HG02763 (cell line): Measurements from ENCODE around the gene TFDP1.
"Not testable (repeated sequence)": the region's sequence is repeated elsewhere in the genome, so short reads cannot be mapped to it uniquely, and the experiment has no call there.

Experiments used
- ATAC-seq: cut with Tn5 transposase; IDR thresholded peaks from one replicate; pipeline ENCODE4 v1.9.1; 2021; ENCODE audit warnings: mild to moderate bottlenecking, moderate library complexity; ENCODE audit not compliant: unreplicated experiment

TFDP1 gene

GRCh38 chr13:113613789-113614379 lies 29.3 kb downstream of the TFDP1 start:
- ATAC-seq: no peak

DNA sequence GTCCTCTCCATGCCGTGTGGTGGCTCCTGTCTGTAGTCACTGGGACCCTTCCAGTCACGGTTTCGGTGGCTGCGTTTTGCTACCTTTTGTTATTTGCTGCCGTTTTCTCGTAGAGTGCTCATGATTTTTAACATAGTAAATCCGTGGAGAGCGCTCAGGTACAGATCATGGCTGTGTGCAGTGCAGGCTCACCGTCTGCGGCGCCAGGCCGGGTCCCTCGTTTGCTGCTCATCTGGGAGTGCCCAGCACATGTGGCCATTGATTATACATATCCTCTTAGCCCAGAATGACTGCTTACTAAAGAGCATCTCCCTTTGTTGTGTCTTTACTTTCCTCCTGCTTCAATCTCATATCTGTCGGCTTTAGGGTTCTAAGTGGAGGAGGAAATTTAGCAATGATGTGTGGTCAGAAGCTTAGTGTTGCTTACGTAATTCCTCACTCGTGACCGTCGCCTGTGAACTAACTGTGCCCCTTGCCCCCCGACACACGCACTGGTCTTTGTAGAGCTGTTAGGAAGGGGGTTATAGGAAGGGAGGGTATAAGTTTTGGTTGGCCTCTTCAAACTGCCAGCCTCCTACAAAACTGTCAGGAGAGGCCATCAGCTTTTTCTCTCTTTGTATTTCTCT lies 31.8 kb downstream of the TFDP1 start:
- ATAC-seq: no peak

DNA sequence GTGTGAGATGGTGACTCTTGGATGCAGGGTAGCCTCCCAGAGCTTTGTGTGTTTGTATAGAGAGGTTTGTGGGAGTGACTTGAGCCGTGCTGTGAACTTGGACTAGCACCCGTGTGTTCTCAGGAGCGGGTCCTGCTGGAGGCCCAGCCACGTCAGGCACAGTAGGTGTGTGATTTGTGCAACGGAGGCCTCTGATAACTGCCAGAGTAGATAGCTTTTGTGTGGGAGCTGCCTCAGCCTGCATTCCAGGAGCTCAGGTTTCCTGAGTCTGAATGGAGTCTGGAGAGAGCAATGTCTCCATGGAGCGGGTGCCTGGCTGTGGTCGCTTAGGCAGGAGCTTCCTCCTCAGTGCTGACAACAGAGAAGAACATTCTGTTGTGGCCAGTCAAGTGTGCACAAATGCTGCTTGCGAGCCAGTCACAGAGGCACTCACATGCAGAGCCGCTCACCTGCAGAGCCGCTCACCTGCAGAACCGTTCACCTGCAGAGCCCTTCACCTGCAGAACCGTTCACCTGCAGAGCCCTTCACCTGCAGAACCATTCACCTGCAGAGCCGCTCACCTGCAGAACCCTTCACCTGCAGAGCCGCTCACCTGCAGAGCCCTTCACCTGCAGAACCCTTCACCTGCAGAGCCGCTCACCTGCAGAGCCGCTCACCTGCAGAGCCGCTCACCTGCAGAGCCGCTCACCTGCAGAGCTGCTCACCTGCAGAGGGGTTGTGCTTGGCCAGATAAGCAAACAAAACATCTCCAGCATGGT lies 32.6 kb downstream of the TFDP1 start:
- ATAC-seq: no peak

DNA sequence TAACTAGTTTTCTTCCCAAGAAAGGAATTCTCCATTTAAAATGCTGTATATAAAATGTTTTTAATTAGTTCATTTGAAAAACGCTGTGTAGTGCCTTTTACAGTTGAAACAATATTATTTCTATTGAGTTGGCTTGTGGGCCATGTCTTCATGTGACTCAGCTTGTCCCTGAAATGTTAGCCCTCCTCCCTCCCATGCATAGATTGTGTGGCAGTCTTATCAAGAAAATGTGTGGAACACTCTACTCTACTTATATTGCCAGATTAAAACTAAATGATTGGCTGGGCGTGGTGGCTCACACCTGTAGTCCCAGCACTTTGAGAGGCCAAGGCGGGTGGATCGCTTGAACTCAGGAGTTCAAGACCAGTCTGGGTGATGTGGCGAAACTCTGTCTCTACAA lies 33.4 kb downstream of the TFDP1 start:
- ATAC-seq: no peak

DNA sequence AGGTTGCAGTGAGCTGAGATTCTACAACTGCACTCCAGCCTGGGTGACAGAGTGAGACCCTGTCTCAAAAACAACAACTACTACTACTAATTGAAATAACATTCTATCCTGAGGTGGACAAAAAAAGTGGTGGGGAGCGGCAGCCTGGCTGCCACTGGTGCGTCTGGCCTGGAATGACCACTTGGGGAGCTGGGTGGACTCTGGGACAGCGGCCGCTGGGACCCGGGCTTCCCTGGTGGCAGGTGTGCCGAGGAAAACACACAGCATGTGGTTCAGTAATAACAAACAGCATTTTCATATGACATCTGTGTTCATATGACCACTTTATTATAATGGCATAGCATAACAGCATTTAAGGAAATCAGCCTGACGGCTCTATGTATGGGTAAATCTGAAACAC lies 33.9 kb downstream of the TFDP1 start:
- no peak for ATAC-seq

DNA sequence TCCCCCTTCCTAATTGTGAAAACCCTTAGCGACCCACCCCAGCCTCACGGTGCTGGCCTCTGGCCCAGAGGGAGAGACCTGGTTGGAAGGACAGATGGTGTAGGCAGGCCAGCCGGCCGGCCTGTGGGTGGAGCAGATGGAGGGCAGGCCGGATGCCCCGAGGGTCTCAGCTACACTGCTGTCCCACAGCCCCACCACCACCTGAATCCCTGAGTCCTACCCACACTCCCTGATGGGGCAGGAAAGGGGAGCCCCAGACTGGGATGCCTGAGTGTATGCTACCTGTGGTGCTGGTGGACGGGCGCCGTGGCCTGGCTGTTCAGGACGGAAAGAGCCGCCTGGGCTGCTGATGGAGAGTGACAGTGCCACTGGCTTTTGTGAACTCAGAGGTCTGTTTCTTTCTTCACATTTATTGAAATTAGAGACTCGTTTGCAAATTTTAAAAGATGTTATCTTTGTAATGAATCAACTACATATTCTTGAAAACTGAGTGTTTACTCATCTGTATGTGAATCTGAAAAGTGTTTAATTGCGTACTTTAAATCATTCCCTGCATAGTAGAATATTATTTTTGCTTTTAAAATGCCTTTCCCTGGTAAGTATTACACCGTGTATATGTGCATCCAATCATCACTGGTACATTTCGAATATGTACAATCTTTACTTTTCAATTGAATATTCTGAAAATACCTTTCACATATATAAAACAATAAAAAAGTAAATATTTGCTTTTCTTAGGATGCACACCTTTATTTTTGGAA lies 35.7 kb downstream of the TFDP1 start:
- ATAC-seq: no peak

GRCh38 chr13:113621046-113621445 lies 36.5 kb downstream of the TFDP1 start:
- no peak for ATAC-seq

DNA sequence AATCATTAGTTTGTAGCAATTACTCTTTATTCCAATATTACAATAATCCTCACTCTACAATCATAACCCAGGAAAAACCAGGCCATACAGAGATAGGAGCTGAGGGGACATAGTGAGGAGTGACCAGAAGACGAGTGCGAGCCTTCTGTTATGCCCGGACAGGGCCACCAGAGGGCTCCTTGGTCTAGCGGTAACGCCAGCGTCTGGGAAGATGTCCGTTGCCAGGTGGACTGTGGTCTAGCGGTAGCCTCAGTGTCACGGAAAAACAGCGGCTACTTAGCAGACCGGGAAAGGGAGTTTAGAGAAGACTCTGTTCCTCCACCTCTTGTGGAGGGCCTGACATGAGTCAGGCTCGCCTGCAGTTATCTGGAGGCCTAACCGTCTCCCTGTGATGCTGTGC lies 36.9 kb downstream of the TFDP1 start:
- not testable (repeated sequence) for ATAC-seq

- ATAC-seq: not testable (repeated sequence)
These were observed 37.5 kb downstream of the TFDP1 start for GRCh38 chr13:113621986-113622550.

GRCh38 chr13:113622791-113623490 lies 38.4 kb downstream of the TFDP1 start:
- no peak for ATAC-seq

GRCh38 chr13:113623491-113624234 lies 39.1 kb downstream of the TFDP1 start:
- no peak for ATAC-seq

DNA sequence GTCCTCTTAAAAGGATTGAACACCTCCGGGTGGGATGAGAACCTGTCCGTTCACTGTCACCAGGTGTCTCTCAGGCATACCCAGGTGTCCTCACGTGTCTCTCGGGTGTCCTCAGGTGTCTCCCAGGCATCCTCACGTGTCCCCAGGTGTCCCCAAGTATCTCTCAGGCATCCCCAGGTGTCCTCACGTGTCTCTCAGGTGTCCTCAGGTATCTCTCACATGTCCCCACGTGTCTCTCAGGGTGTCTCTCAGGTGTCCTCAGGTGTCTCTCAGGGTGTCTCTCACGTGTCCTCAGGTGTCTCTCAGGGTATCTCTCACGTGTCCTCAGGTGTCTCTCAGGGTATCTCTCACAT lies 39.7 kb downstream of the TFDP1 start:
- no peak for ATAC-seq

- not testable (repeated sequence) for ATAC-seq
These were observed 40.2 kb downstream of the TFDP1 start for GRCh38 chr13:113624640-113625304.

GRCh38 chr13:113625965-113626721 lies 41.6 kb downstream of the TFDP1 start:
- no peak for ATAC-seq

GRCh38 chr13:113627136-113627535 lies 42.6 kb downstream of the TFDP1 start:
- no peak for ATAC-seq

- ATAC-seq: no peak
These were observed 44.0 kb downstream of the TFDP1 start for GRCh38 chr13:113628291-113629270.

GRCh38 chr13:113629866-113630265 lies 45.3 kb downstream of the TFDP1 start:
- no peak for ATAC-seq
